Thymus (tissue), 11 donors: ENCODE results near the gene LCN12. TPM values are rescaled to one million over a fixed set of nuclear protein-coding genes. Genes with fewer than 3 reads are reported as not detected.

ENCODE experiments used
- DNase-seq, 9 donors: peaks; one replicate each; pipeline ENCODE4 v3.0.0-alpha.2; 2013; ENCODE audit warnings: low spot score in 9 of 9, low read depth in 6 of 9, missing footprints in 1 of 9
- H3K27ac ChIP-seq, 2 donors: one replicate each; pipeline ENCODE4 v1.5.1; 2013; ENCODE audit warnings: control low read depth in 1 of 2, low read depth in 1 of 2, low read length in 1 of 2, mild to moderate bottlenecking in 1 of 2, moderate library complexity in 1 of 2
- H3K27me3 ChIP-seq, 2 donors: one replicate each; pipeline ENCODE4 v1.5.1; 2013; ENCODE audit warnings: low read length in 1 of 2; ENCODE audit not compliant: control insufficient read depth in 2 of 2, insufficient read depth in 1 of 2
- H3K36me3 ChIP-seq, 2 donors: one replicate each; pipeline ENCODE4 v1.5.1; 2013; ENCODE audit warnings: low read length in 1 of 2, mild to moderate bottlenecking in 1 of 2, moderate library complexity in 1 of 2; ENCODE audit not compliant: control insufficient read depth in 2 of 2, insufficient read depth in 2 of 2
- H3K4me1 ChIP-seq, 2 donors: one replicate each; pipeline ENCODE4 v1.5.1; 2013; ENCODE audit warnings: low read length in 2 of 2; ENCODE audit not compliant: control insufficient read depth in 2 of 2, insufficient read depth in 2 of 2
- H3K4me3 ChIP-seq, 2 donors: one replicate each; pipeline ENCODE4 v1.5.1; 2013; ENCODE audit warnings: low read length in 2 of 2, control low read depth in 1 of 2, mild to moderate bottlenecking in 1 of 2
- H3K9me3 ChIP-seq, 2 donors: one replicate each; pipeline ENCODE4 v1.5.1; 2013; ENCODE audit warnings: low read length in 1 of 2, mild to moderate bottlenecking in 1 of 2; ENCODE audit not compliant: control insufficient read depth in 2 of 2, insufficient read depth in 1 of 2
- WGBS: extraction: QIAGEN DNeasy Blood & Tissue Kit; methylation state at CpG from one replicate; pipeline ENCODE4 v1.1.7; 2013; 5-methylcytosine and 5-hydroxymethylcytosine counted together
- polyA plus RNA-seq: library from polyadenylated mRNA; stranded (reverse); fragments of 200-250 nt; gene quantifications from one replicate; pipeline ENCODE4 v1.2.3, GENCODE V29; 2013
- total RNA-seq: library from RNA; stranded (reverse); fragments of 120-200 nt; gene quantifications from one replicate; pipeline ENCODE4 v1.2.4, GENCODE V29; 2013
- donor health status: healthy.

LCN12 gene
- total and polyA plus RNA-seq, 2 donors, result 4.2 to 14.4 TPM

GRCh38 chr9:136947028-136947891 lies 4.8 kb upstream of the LCN12 start:
- no peak for DNase-seq

GRCh38 chr9:136947955-136948510 lies 4.0 kb upstream of the LCN12 start:
- Histone ChIP-seq H3K27me3 (no peaks in the 10 kb centered on the region), H3K36me3 (peaks cover 0 to 4% of the 10 kb centered on the region in 2 donors), H3K27ac (peak overlapping the region in 1 of 2 donors; percentile 3), H3K4me1 (peaks cover 18 to 52% of the 10 kb centered on the region in 2 donors), H3K9me3 (no peaks in the 10 kb centered on the region), H3K4me3 (no peak overlapping the region)
- DNase-seq, result no peak
- WGBS, result 75% methylated on average over 15 of the region's 15 CpGs

More at GRCh38 chr9:136947028-136947891, 4.8 kb upstream of the LCN12 start:
- H3K9me3 ChIP-seq, result peaks cover 0 to under 1% of the 10 kb centered on the region in 2 donors
- H3K4me1 ChIP-seq, result peaks cover 22 to 56% of the 10 kb centered on the region in 2 donors
- no peak overlapping the region for H3K4me3 ChIP-seq
- peaks cover 7 to 12% of the 10 kb centered on the region in 2 donors for H3K36me3 ChIP-seq
- H3K27me3 ChIP-seq, result no peaks in the 10 kb centered on the region
- H3K27ac ChIP-seq, result no peak overlapping the region
- 89% methylated on average over 26 of the region's 26 CpGs for WGBS

GRCh38 chr9:136949239-136949816 lies 2.7 kb upstream of the LCN12 start:
- Histone ChIP-seq H3K9me3 (no peaks in the 10 kb centered on the region), H3K4me1 (peaks cover 11 to 46% of the 10 kb centered on the region in 2 donors), H3K27me3 (no peaks in the 10 kb centered on the region), H3K4me3 (peak overlapping the region; percentile 66 to 85), H3K36me3 (no peaks in the 10 kb centered on the region), H3K27ac (peak overlapping the region; percentile 67 to 77)
- 15% methylated on average over 21 of the region's 22 CpGs for WGBS
- DNase-seq, result peak in 1 of 9 donors; percentile 11

GRCh38 chr9:136949817-136950655 lies 2.0 kb upstream of the LCN12 start:
- WGBS, result 9% methylated on average over 63 of the region's 63 CpGs
- peaks cover 9 to 42% of the 10 kb centered on the region in 2 donors for H3K4me1 ChIP-seq
- DNase-seq, result peak; percentile 85 to 98 (median 95)
- H3K27ac ChIP-seq, result peak overlapping the region; percentile 67 to 84
- no peaks in the 10 kb centered on the region for H3K36me3 ChIP-seq
- H3K27me3 ChIP-seq, result no peaks in the 10 kb centered on the region
- H3K9me3 ChIP-seq, result no peaks in the 10 kb centered on the region
- H3K4me3 ChIP-seq, result peak overlapping the region; percentile 66 to 85

- Histone ChIP-seq H3K36me3 (no peaks in the 10 kb centered on the region), H3K27me3 (no peaks in the 10 kb centered on the region), H3K4me1 (peaks cover 7 to 38% of the 10 kb centered on the region in 2 donors), H3K9me3 (no peaks in the 10 kb centered on the region), H3K27ac (peak overlapping the region; percentile 67 to 84), H3K4me3 (peak overlapping the region; percentile 66 to 85)
- no peak for DNase-seq
- 85% methylated on average over 9 of the region's 9 CpGs for WGBS
These were observed 1.3 kb upstream of the LCN12 start for GRCh38 chr9:136950656-136951276.

- 93% methylated on average over 15 of the region's 15 CpGs for WGBS
- DNase-seq, result no peak
- no peaks in the 10 kb centered on the region for H3K27me3 ChIP-seq
- no peaks in the 10 kb centered on the region for H3K36me3 ChIP-seq
- no peaks in the 10 kb centered on the region for H3K9me3 ChIP-seq
- no peak overlapping the region for H3K4me3 ChIP-seq
- no peak overlapping the region for H3K27ac ChIP-seq
- H3K4me1 ChIP-seq, result peaks cover 7 to 35% of the 10 kb centered on the region in 2 donors
These were observed 313 bp downstream of the LCN12 start for GRCh38 chr9:136952321-136952850.

GRCh38 chr9:136952876-136953770 lies 1.1 kb downstream of the LCN12 start:
- Histone ChIP-seq H3K27ac (no peak overlapping the region), H3K27me3 (no peaks in the 10 kb centered on the region), H3K4me3 (no peak overlapping the region), H3K36me3 (no peaks in the 10 kb centered on the region), H3K9me3 (no peaks in the 10 kb centered on the region), H3K4me1 (peaks cover 5 to 30% of the 10 kb centered on the region in 2 donors)
- 94% methylated on average over 44 of the region's 44 CpGs for WGBS
- DNase-seq, result no peak
